SU-DHL-6 (cell line): ENCODE results near the gene SPACDR.

Experiments used
- H2AFZ ChIP-seq: fragments of 200-600 bp; sonication (generic); 2 replicates; pipeline ENCODE4 v1.6.1; 2014; ENCODE audit warnings: low read depth, mild to moderate bottlenecking, moderate library complexity, mixed read lengths, antibody characterized with exemption, low read length; ENCODE audit not compliant: severe bottlenecking
- H3F3A ChIP-seq: fragments of 200-600 bp; shearing (Covaris generic); 2 replicates; pipeline ENCODE4 v1.6.0; 2016; ENCODE audit warnings: antibody characterized with exemption, mild to moderate bottlenecking; ENCODE audit not compliant: insufficient read depth
- H3K27ac ChIP-seq: fragments of 200-600 bp; sonication (generic); 2 replicates; pipeline ENCODE4 v1.5.1; 2016; ENCODE audit warnings: low read depth, mild to moderate bottlenecking, low read length, moderate library complexity, mixed read lengths
- H3K27me3 ChIP-seq: fragments of 200-600 bp; sonication (generic), shearing (Covaris generic); 2 replicates; pipeline ENCODE4 v1.6.0; 2014; ENCODE audit warnings: mild to moderate bottlenecking, low read length
- H3K36me3 ChIP-seq: fragments of 200-600 bp; sonication (generic); 2 replicates; pipeline ENCODE4 v1.6.1; 2014; ENCODE audit warnings: mild to moderate bottlenecking, low read length, mixed read lengths
- H3K4me2 ChIP-seq: fragments of 300-600, 200-600 bp; shearing (Covaris generic), sonication (generic); 2 replicates; pipeline ENCODE4 v1.6.0; 2014; ENCODE audit warnings: low read length, low read depth, mild to moderate bottlenecking; ENCODE audit not compliant: poor library complexity, severe bottlenecking
- H3K4me3 ChIP-seq: fragments of 200-600 bp; sonication (generic); 2 replicates; pipeline ENCODE4 v1.5.1; 2014; ENCODE audit warnings: antibody characterized with exemption, low read length, mild to moderate bottlenecking, mixed read lengths; ENCODE audit not compliant: insufficient read depth, poor library complexity, severe bottlenecking
- H3K79me2 ChIP-seq: fragments of 200-600 bp; sonication (generic); 2 replicates; pipeline ENCODE4 v1.6.1; 2014; ENCODE audit warnings: mild to moderate bottlenecking, low read length, moderate library complexity; ENCODE audit not compliant: insufficient read depth
- H3K9ac ChIP-seq: fragments of 200-600 bp; sonication (generic); 2 replicates; pipeline ENCODE4 v1.7.0; 2014; ENCODE audit warnings: mild to moderate bottlenecking, low read length
- H3K9me2 ChIP-seq: fragments of 200-600 bp; sonication (generic); replicated peaks from 2 replicates; pipeline ENCODE4 v1.6.1; 2014; ENCODE audit warnings: low read length; ENCODE audit not compliant: insufficient read depth
- H3K9me3 ChIP-seq: fragments of 200-600 bp; sonication (generic); 2 replicates; pipeline ENCODE4 v1.6.1; 2014; ENCODE audit warnings: low read length, mixed read lengths; ENCODE audit not compliant: insufficient read depth
- H4K20me1 ChIP-seq: fragments of 200-600 bp; sonication (generic); 2 replicates; pipeline ENCODE4 v1.6.1; 2014; ENCODE audit warnings: low read depth, mild to moderate bottlenecking, antibody characterized with exemption, low read length, moderate library complexity, mixed read lengths
- EZH2phosphoT487 ChIP-seq: fragments of 200-600 bp; sonication (generic), shearing (Covaris generic); conservative IDR thresholded peaks from 2 replicates; pipeline ENCODE4 v1.6.1; 2018; ENCODE audit warnings: mild to moderate bottlenecking, antibody characterized with exemption, low read length, moderate library complexity, mixed read lengths
- TF ChIP-seq, protein P1 (sequence below): fragments of 200-600 bp; sonication (generic); IDR thresholded peaks from one replicate; pipeline ENCODE4 v1.5.1; 2017; ENCODE audit warnings: antibody characterized with exemption, mild to moderate bottlenecking, low read length, moderate library complexity; ENCODE audit not compliant: insufficient read depth, poor library complexity, severe bottlenecking

Gene SPACDR, protein sequence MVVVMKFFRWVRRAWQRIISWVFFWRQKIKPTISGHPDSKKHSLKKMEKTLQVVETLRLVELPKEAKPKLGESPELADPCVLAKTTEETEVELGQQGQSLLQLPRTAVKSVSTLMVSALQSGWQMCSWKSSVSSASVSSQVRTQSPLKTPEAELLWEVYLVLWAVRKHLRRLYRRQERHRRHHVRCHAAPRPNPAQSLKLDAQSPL

DNA sequence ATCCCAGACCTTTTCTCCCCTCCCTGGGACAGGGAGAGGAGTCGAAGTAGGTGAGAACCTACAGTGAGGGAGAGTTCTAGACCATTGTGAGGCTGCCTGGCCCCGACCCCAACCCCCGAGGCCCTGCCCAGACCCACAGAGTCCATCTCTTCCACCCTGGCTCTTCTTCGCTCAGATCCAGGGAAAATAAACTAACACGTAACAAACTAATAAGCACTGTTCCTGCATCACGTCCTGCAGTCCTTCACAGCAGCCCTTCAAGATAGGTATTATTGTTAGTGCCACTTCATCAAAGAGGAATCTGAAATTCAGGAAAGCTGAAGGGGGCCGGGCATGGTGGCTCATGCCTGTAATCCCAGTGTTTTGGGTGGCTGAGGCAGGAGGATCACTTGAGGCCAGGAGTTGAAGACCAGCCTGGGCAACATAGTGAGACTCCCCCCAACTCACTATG is at the start of gene SPACDR:
Gene SPACDR, minus strand, starts transcription at position 51 of the 451 bp plus-strand sequence. CDS start 235 bp downstream, outside the sequence.
- H3F3A ChIP-seq = no peaks in the 10 kb centered on the region
- H3K9ac ChIP-seq = no peak within 1 kb of the TSS
- no peak within 1 kb of the TSS for H2AFZ ChIP-seq
- H3K4me2 ChIP-seq = no peak within 1 kb of the TSS
- TF ChIP-seq, protein P1, sequence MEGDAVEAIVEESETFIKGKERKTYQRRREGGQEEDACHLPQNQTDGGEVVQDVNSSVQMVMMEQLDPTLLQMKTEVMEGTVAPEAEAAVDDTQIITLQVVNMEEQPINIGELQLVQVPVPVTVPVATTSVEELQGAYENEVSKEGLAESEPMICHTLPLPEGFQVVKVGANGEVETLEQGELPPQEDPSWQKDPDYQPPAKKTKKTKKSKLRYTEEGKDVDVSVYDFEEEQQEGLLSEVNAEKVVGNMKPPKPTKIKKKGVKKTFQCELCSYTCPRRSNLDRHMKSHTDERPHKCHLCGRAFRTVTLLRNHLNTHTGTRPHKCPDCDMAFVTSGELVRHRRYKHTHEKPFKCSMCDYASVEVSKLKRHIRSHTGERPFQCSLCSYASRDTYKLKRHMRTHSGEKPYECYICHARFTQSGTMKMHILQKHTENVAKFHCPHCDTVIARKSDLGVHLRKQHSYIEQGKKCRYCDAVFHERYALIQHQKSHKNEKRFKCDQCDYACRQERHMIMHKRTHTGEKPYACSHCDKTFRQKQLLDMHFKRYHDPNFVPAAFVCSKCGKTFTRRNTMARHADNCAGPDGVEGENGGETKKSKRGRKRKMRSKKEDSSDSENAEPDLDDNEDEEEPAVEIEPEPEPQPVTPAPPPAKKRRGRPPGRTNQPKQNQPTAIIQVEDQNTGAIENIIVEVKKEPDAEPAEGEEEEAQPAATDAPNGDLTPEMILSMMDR = no peak
- no peak for TF ChIP-seq EZH2phosphoT487
- H3K27ac ChIP-seq = no peak within 1 kb of the TSS
- H4K20me1 ChIP-seq = no peaks in the 10 kb centered on the region
- no peaks in the 10 kb centered on the region for H3K9me3 ChIP-seq
- H3K79me2 ChIP-seq = no peaks in the 10 kb centered on the region
- H3K27me3 ChIP-seq = no peaks in the 10 kb centered on the region
- H3K4me3 ChIP-seq = no peak within 1 kb of the TSS
- no peaks in the 10 kb centered on the region for H3K36me3 ChIP-seq
- no peaks in the 10 kb centered on the region for H3K9me2 ChIP-seq

DNA sequence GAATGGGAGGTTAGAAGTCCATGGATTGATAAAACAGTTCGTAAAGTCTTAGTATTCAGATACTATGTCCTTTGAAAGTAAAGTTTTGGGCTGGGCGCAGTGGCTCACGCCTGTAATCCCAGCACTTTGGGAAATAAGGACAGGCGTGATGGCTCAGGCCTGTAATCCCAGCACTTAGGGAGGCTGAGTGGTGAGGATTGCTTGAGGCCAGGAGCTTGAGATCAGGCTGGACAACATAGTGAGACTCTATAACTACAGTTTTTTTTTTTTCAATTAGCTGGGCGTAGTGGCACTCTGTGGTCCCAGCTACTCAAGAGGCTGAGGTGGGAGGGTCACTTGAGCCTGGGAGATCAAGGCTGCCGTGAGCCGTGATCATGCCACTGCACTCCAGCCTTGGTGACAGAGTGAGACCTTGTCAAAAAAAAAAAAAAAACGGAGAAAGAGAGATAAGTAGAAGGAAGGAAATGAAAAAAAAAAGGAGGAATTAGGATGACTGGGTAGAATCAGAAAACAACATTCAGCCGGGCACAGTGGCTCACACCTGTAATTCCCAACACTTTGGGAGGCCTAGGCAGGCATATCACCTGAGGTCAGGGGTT is 49.3 kb upstream of the SPACDR start:
- Histone ChIP-seq H3F3A (no peaks in the 10 kb centered on the region), H3K9me3 (no peaks in the 10 kb centered on the region), H3K9me2 (no peaks in the 10 kb centered on the region), H3K9ac (no peak overlapping the region), H3K79me2 (no peaks in the 10 kb centered on the region), H3K36me3 (no peaks in the 10 kb centered on the region), H2AFZ (no peak overlapping the region), H3K27ac (no peak overlapping the region), H3K27me3 (no peaks in the 10 kb centered on the region), H4K20me1 (no peaks in the 10 kb centered on the region), H3K4me3 (no peak overlapping the region), H3K4me2 (no peak overlapping the region)
- no peak for TF ChIP-seq EZH2phosphoT487
- TF ChIP-seq, protein P1 = no peak

DNA sequence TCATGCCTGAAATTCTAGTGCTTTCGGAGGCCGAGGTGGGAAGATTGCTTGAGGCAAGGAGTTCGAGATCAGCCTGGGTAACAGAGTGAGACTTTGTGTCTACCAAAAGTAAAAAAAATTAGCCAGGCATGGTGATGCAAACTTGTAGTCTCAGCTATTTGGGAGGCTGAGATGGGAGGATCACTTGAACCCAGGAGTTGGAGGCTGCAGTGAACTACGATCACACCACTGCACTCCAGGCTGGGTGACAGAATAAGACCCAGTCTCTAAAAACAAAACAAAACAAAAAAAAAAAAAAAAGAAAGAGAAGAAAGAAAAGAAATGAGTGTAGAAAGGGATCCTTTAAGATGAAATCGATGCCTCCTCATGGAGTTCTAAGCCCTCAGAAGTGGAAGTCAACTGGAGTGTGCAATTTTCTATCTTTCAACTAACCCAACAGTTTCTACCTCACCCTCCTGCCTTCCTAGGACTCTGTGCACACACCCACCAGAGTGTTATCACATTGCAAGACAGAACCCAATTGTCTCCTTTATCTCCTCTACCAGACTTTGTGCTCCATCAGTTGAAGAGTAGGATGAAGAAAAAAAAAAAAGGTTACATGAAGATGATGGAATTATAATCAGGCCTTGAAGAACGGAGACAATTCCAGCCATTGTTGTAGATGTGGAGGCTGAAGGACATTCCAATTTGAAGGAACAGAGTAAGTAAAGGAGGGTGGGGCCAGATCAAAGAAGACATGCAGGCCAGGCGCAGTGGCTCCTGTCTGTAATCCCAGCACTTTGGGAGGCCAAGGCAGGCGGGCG is 46.6 kb upstream of the SPACDR start:
- Histone ChIP-seq H4K20me1 (no peaks in the 10 kb centered on the region), H3K36me3 (no peaks in the 10 kb centered on the region), H3K9me2 (no peaks in the 10 kb centered on the region), H3K79me2 (no peaks in the 10 kb centered on the region), H3K9ac (no peak overlapping the region), H3K4me3 (no peak overlapping the region), H3K4me2 (no peak overlapping the region), H3F3A (no peaks in the 10 kb centered on the region), H3K27me3 (no peaks in the 10 kb centered on the region), H3K27ac (no peak overlapping the region), H3K9me3 (no peaks in the 10 kb centered on the region), H2AFZ (no peak overlapping the region)
- TF ChIP-seq, protein P1 = no peak
- TF ChIP-seq EZH2phosphoT487 = no peak
